ENCODE data around the gene MYH7B.

MYH7B gene

DNA sequence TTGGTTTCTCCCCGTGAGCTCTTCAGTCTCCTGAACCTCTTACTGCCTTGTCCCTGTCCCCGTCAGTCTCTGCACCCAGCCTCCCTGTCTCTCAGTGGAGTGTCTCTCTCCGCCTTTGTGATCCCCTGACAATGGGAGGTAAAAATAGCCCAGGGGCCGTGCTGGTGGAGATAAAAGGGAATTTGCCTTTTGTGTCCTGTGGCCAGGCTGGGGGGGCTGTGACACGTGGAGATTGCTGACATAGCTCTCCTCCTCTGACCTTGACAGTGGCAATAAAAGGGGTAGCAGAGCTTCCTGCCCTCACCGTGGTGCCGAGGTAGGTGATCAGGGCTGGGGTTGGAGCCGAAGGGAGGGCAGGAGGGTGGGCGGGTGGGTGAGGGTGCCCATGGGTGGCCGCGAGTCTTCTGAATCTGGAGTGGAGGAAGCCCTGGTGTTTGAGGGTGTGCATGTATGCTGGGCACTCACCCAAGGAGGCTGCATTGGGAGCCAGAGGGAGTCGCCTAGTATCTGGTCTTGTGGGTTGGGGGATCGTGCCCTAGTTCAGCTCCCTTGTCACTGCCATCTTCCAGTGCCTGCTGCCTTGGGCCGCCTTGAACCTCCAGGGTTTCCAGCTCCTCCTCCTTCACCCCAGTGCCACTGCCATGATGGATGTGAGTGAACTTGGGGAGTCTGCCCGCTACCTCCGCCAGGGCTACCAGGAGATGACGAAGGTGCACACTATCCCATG lies 21.9 kb downstream of the MYH7B start:
- DNase-seq (ENCODE audit: low read depth in 2 of 2): no peak

DNA sequence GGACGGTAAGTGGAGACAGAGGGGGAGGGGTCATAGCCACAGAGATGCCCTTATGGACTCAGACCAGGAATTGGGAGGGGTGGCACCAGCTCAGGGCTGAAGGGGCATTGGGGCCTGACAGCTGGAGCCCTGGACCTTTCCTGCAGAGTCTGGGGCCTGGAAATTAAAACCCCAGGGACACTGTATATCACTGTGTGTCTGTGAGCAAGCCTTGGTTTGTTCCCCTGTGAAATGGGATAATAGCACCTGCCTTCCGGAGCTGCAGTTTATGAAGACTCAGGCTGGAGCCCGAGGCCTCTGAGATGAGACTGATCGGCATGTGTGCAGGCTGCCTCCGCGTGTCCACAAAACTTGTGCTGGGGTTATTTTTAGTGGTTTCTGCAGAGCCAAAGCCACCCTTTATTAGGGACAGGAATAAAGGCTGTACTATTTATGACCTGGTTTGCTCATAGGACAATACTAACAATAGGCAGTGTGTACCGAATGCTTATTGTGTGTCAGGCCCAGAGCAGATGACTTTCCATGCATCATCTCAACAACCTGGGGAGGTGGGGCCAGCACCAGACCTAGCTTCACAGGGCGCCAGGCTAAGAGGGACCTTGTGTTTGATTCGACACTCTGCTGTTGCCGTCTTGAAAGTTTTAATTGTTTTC lies 22.6 kb downstream of the MYH7B start:
- no peak for DNase-seq (ENCODE audit: low read depth in 2 of 2)

DNA sequence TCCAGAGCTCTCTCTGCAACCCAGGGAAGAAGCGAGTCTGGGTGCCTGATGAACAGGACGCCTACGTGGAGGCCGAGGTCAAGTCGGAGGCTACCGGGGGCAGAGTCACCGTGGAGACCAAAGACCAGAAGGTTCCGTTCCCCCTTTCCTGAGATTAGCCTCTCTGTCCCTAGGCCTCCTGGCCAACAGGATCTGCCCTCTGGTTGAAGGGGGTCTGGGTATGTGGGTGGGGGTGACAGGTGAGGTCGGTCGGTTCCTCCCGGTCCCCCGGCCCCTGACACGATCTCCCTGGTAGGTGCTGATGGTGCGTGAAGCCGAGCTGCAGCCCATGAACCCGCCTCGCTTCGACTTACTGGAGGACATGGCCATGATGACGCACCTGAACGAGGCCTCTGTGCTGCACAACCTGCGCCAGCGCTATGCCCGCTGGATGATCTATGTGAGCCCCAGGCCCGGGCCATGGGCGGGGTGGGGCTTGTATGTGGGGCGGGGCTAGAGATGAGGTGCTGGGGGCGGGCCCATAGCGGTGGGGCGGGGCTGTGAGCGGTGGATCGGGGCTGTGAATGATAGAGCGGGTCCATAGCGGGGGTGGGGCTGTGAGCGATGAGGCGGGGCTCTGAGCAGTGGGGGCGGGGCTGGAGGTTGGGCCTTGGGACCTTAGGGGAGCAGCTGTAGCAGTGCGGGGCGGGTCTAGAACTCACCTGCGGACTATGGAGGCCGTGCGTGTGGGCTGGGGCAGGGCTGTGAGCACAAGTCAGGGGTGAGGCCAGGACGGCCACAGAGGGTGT lies 23.9 kb downstream of the MYH7B start:
- DNase-seq (ENCODE audit: low read depth in 2 of 2): peak in 1 of 2 experiments; percentile 13

DNA sequence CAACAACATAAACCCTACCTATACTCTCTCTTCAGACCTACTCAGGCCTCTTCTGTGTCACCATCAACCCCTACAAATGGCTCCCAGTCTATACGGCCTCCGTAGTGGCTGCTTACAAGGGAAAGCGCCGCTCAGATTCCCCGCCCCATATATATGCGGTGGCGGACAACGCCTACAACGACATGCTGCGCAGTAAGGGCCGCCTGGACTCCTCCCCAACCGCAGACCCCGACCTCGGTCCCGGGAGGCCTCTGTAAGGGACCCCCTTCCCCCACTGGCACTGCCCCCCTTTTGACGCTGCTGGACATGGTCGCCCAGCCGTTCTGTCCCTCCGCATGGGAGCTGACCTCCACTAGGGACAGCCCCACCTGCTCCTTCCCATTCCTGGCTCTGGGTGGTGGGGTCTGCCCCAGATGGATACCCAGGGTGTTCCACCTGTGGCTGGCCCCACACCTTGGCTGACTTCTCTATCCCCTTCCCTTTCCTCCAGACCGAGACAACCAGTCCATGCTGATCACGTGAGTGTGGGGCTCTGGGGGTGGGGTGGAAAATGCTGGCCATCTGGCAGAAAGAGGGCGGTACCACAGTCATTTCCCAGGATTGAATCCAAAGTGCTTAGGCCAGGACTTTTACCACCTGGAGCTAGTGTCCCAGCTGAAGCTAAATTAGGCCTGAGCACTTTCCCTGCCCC lies 25.0 kb downstream of the MYH7B start:
- DNase-seq (ENCODE audit: low read depth in 2 of 2): no peak

DNA sequence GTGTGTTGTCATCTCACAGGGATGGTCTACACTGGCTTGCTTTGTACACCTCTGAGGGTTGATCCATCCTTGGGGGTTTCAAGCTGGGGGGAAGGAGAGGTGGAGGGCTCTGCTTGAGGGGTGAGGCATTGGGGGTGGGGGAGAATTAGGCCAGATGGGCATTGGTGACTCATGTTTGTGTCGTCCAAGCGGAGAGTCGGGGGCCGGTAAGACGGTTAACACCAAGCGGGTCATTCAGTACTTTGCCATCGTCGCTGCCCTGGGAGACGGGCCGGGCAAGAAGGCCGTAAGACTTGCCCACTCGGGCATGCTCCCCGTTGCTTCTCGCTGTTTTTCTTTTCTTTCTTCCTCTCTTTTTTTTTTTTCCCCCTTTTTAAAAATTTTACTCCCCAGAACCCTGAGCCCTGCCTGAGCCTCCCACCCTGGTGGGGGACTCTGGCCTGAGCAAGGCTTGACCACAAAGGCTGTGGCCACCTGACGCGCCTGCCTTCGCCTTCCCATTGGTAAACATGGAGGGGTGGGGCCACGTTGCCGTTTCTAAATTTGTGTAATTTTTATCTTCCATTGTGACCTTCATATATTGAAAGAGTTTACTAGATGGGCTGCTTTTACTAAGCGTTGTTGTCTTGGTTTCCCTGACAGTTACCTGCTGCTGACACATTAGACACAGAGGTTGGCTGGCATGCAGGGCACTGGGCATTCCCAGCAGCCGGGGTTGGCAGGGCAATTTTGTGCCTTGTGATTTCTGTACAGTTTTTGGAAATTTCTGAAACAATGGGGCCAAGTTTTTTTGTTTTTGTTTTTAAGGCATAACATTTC lies 26.8 kb downstream of the MYH7B start:
- no peak for DNase-seq (ENCODE audit: low read depth in 2 of 2)

DNA sequence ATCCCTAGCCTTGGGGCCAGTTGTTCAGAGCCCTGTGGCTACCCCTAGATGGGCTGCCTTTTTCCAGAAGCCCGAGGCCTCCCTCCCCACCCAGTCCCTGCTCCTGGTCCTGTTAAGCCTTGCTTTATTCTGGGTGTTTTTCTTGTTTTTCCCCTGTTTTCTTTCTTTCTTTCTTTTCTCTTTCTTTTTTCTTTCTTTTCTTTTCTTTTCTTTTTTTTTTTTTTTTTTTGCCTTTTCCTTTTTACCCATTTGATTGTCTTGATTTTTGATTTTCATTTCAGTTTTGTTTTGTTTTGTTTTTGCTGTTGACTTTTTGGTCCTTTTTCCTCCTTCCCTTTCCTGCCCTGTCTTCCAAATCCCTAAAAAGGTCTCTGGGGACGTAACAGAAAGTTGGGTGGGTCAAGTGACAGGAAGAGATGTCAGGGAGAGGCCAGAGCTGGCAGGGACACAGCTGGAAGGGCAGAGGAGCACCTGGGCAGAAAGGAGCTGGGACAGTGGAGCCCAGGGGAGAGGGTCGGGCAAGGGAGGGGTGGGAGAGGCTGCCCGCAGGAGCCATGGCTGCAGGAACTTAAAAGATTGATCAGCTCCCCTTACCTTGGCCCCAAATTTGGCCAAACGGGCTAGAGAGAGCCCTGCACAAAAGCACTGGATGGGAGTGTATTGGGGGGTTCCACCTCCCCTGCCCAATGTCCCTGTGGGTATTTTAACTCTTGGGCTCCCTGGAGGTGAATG lies 27.6 kb downstream of the MYH7B start:
- DNase-seq (ENCODE audit: low read depth in 2 of 2): no peak

DNA sequence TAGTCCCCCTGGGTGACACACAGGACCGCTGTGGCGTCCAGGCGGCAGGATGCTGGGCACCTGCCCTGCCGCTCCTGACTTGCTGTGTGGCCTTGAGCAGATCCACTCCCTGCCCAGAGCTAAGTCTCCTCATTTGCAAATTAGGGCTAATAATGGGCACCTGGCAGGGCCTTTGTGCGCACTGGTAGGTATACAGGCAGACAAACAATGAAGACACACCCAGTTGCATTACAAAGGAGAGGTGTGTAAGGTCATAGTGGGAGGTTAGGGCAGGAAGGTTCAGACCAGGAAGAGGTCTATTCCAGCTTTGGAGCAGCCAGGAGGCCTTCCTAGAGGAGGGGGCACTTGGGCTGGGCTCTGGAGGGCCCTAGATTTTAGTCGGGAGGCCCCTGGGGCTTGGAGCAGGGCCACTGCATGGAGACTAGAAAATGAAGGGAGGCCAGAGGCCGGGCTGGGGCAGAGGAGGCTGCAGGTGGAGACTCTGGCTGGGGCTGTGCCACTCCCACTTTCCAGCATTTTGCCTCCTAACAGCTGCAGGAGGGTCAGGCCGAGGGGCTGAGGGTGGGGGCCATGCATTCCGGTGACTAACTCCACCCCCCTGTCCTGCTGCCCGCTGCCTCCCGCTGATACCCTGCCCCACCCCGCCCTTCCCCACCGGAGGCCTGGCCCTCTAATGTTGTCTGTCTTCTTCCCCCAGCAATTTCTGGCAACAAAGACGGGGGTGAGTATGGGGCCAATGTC lies 28.5 kb downstream of the MYH7B start:
- DNase-seq (ENCODE audit: low read depth in 2 of 2): no peak

DNA sequence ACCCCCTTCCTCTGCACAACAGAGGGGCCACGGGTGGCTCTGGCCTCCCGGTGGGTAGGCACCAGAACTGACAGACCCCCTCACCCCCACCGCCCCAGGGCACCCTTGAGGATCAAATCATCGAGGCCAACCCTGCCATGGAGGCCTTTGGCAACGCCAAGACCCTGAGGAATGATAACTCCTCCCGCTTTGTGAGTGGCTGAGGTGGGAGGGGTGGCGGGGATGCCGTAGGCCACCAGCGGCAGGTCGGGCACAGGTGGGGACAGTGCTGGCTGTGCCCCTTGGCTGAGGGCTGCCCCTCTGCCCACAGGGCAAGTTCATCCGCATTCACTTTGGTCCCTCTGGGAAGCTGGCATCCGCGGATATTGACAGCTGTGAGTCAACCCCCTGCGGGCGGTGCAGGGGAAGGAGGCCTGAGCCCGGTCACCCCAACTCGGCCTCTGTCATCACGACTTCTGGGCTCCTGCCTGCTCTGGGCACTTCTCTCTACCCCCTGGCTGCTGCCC lies 29.1 kb downstream of the MYH7B start:
- DNase-seq (ENCODE audit: low read depth in 2 of 2): no peak

DNA sequence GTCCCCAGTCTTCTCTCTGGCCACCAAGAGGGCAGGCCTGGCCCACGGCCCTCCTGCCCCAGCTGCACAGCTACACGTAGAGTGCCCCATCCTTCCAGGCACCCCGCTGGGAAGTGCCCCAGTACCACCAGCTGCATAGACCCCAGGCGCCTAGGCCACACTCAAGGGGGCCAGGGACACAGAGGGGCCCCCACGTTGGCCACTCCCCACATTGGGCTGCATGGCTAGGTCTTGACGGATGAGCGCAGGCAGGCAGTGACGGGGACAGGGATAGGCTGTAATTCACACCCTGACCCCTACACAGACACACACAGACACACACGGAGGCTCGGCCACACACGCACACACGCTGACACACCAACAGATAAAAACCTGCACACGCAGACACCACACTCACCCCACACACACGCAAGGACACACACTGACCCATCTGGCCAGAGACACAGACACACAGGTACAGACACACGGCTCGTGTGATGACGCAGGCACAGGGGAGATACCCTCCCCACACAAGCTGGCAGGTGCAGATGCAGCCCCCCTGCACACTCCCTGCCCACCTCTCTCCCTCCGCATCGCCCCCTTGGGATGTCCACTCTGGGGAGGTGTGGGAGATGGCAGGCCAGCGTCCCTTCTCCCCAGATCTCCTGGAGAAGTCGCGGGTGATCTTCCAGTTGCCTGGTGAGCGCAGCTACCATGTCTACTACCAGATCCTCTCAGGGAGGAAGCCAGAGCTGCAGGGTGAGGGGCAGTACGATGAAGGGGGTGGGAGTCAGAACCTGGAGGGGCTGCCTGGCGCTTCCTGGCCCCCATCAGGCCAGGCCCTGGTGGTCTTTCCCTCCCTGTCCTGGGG lies 30.0 kb downstream of the MYH7B start:
- no peak for DNase-seq (ENCODE audit: low read depth in 2 of 2)

DNA sequence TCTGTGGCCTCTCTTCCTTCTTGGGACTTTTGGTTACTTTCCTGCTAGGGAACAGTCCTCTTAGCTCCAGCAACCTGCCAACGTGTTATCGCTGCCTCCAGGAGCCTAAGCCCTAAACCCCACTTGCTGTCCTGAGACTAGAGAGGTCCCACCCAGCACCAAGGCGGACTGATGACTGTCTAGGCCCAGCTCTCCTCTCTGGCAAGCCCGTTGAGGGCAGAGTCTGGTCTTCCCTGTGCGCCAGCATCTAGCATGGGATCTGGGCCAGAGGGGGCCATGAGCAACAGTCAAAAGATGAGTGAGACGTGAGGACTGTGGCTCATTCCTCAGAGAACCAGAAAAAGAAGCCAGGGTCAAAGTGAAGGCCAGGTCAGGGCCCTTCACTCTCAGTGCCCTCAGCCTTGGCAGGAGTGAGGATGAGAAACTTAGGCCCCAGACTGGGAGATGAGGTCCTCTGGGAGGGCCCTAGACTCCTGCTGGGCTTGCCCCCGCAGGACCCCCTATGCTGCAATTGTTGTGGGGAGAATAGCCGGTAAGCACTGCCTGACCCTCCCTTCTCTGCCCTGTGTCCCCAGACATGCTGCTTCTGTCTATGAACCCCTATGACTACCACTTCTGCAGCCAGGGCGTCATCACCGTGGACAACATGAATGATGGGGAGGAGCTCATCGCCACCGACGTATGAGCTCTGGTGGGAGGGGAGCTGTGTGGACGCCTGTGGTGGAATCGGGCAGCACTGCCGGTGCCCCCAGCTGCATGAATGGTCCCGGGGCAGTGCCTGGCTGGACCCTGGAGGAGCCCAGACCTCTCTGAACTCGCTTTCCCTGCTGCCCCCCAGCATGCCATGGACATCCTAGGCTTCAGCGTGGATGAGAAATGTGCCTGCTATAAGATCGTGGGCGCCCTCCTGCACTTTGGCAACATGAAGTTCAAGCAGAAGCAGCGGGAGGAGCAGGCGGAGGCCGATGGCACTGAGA lies 30.9 kb downstream of the MYH7B start:
- DNase-seq (ENCODE audit: low read depth in 2 of 2): no peak

DNA sequence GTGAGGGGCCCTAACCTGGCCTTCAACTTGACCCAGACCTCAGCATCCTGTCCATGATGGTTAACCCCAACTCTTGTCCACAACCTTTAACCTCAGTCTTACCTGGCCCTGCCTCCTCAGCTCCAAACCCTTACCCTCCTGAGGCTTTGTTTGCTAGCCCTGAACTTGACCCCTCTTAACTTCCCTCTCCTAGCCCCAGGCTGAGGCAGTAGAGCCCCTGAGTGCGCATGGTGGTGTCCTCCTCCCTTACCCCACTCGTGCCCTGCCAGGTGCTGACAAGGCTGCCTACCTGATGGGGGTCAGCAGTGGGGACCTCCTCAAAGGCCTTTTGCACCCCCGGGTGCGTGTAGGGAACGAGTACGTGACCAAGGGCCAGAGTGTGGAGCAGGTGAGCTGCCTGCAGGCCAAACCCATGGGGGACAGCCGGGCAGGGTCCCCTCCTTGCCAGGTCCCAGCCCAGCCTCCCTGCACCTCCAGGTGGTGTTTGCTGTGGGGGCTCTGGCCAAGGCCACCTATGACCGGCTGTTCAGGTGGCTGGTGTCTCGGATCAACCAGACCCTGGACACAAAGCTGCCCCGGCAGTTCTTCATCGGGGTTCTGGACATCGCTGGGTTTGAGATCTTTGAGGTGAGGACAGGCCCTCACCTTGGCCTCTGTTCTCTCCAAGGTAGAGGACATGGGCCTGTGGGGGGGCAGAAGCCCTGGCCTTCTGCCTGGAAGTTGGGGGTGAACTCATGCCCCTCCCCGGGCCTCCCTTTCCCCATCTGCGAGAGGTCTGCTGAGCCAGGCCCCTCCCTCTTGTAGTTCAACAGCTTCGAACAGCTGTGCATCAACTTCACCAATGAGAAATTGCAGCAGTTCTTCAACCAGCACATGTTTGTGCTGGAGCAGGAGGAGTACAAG lies 31.9 kb downstream of the MYH7B start:
- no peak for DNase-seq (ENCODE audit: low read depth in 2 of 2)

DNA sequence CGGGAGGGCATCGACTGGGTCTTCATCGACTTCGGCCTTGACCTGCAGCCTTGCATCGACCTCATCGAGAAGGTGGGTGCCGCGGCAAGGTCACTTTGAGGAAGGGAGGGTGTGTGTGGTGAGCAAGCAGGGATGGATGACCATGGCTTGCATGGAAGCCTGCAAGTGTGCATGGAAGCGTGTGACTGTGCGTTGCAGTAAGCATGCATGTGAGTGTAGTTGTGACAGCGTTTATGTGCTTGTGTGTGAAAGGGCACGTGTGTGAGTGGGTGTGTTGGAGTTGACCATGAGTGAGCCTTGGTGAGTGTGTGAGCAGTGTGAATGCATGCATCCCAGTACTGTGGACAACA lies 32.5 kb downstream of the MYH7B start:
- no peak for DNase-seq (ENCODE audit: low read depth in 2 of 2)

DNA sequence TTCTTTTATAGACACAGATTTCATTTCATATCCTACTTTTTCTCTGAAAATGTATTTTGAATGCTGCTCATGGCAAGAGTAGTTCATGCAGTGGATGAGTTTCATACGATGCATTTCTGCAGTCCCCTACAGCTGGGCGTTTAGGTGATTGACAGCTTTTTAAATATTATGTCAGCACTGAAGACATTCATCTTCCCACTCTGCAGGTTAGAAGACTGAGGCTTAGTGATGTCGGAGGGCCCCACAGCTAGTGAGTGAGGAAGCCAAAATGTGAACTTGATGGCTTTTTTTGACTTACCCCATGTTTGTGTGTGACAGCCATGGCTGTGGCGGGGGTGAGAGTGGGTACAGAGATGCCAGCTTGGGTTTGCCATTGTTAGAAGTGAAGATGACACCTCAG lies 33.5 kb downstream of the MYH7B start:
- no peak for DNase-seq (ENCODE audit: low read depth in 2 of 2)

DNA sequence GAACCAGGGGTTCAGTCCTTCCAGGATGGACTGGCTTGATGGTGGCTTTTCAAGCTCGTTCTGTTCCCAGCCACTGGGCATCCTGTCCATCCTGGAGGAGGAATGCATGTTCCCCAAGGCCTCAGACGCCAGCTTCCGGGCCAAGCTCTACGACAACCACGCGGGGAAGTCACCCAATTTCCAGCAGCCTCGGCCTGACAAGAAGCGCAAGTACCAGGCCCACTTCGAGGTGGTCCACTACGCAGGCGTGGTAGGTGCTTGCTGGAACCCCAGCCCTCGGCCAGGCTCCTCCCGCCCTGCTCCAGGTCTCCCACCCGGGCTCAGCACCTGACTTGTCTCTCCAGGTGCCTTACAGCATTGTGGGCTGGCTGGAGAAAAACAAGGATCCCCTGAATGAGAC lies 34.0 kb downstream of the MYH7B start:
- no peak for DNase-seq (ENCODE audit: low read depth in 2 of 2)

DNA sequence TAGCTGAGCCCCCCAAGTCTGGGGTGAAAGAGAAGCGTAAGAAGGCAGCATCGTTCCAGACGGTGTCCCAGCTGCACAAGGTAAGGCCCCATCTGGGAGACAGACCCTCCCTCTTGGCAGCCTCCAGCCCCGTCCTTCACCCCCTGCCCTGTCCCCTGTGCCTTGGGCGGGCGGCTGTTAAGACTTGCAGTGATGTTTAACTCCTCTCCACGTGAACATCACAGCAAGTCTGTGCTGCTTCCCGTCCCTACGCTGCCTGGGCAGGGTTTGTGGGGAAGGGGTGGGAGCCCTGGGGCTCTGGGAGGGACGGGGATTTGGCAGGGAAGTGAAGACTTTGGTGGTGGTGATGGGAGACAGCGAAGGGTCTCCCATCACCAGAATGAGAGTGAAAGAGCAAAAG lies 34.6 kb downstream of the MYH7B start:
- DNase-seq (ENCODE audit: low read depth in 2 of 2): no peak

DNA sequence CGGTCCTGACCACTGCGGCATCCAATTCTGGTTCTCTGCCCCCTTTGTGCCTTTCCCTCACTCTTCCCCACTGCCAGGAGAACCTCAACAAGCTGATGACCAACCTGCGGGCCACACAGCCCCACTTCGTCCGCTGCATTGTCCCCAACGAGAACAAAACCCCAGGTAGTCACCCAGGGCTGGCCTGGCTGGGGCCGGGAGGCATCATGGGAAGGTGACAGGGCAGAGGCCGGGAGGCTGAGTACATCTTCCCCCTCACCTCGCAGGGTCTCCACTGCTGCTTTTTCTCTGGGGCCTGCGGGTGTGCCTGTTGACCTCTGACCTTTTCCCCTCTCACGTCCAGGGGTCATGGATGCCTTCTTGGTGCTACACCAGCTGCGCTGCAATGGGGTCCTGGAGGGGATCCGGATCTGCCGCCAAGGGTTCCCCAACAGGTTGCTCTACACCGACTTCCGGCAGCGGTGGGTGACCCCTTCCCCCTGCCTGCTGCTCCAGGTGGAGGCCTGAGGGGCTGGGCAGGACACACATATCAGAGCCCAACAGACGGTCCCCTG lies 35.1 kb downstream of the MYH7B start:
- no peak for DNase-seq (ENCODE audit: low read depth in 2 of 2)
